Hindlimb muscle (tissue), 1 donor: ENCODE data around the gene LRP6. TPM values are rescaled to one million over a fixed set of nuclear protein-coding genes. Genes with fewer than 3 reads are reported as not detected.

Source experiments
- DNase-seq: peaks from one replicate; pipeline ENCODE4 v3.0.0-alpha.2; 2013
- polyA plus RNA-seq: library from polyadenylated mRNA; unstranded; fragments of 120-200 nt; gene quantifications from one replicate; pipeline ENCODE4 v1.2.1, GENCODE V29; 2013; ENCODE audit not compliant: insufficient read length

LRP6 gene
- polyA plus RNA-seq, 1 donor, result 34.3 TPM

DNA sequence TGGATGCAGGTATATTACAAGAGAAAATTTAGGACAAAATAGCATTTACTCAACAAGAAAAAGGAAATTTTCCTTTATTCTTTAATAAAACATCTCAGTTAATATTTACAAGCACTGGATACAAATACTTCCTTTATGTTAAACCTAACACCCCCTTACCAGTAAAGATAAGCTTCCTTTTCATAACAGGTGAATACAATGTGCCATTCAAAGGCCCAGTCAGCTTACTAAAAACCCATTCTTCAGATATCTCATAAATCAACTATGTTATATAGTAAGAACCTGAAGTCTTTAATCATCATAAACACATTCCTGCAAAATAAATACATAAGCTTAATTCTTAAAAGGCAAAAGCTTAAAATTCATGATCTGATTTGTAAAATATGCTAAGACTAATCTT lies 52.6 kb downstream of the LRP6 start:
- no peak for DNase-seq

DNA sequence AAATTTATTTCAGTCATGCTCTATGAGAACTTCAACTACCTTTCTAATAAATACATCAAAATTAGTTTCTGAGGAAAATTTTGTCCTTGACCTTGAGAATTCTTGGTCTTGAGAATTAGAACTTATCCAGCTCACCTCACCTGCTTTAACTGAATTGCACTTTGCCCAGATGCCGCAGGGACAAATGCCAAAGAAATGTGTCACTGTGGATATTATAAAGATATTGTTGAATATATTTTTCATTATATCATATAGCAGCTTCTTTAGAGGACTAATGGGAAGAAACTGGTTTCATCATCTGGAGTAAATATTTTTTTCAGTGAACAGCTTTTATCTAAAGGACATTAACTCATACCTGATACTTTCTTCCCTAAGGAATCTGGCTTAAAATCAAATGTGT lies 54.1 kb downstream of the LRP6 start:
- no peak for DNase-seq

GRCh38 chr12:12210983-12211382 lies 55.9 kb downstream of the LRP6 start:
- DNase-seq, result no peak

DNA sequence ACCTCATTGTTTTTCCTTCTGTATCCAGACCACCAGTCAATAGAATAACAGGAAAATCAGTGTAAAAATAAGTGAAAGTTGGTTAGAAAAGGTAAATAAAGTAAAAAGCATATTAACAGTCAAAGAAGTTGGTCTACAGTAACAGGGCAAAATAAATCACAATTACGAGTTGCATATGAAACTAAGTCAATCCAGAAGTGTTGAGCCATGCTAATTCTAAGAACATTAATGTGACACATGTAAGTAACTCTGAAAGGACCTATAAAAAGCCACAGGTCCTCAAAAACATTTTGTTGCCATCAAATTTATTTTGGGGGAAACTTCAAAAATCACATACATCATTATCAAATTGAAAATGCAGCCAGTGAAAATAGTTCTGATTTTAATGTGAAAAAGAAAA lies 56.4 kb downstream of the LRP6 start:
- DNase-seq, result no peak

GRCh38 chr12:12209675-12210074 lies 57.2 kb downstream of the LRP6 start:
- no peak for DNase-seq

- no peak for DNase-seq
Measured at GRCh38 chr12:12209043-12209442, 57.8 kb downstream of the LRP6 start.

DNA sequence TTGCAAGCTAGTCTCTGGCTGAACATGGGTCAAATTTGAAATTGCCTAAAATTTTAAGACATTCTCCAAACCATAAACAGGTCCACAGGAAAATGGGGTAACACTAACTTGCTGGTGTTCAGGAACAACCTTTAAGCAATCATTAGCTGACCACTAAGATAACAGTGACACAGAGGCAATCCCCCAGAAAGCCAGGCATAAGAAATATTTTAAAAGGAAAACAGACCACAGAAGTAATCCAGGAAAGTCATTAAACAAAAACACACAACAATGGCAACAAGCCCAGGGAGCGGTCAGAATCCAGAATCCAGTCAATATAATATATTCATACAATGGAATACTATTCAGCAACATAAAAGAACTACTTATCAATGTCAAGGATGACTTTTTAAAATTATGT lies 59.1 kb downstream of the LRP6 start:
- no peak for DNase-seq

GRCh38 chr12:12206776-12207388 lies 60.0 kb downstream of the LRP6 start:
- no peak for DNase-seq

- DNase-seq, result no peak
Measured at GRCh38 chr12:12202747-12203146, 64.1 kb downstream of the LRP6 start.

DNA sequence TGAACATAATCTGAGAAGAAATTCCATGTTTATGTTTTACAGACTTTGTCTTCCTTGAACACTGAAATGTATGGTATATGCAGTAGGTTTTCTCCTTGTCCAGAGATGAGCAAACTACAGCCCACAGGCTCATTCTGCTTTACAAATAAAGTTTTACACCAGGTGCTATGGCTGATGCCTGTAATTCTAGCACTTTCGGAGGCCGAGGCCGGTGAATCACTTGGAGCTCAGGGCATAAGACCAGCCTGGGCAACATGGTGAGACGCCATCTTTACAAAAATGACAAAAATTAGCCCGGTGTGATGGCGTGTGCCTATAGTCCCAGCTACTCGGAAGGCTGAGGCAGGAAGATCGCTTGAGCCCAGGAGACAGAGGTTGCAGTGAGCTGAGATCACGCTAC lies 64.7 kb downstream of the LRP6 start:
- no peak for DNase-seq

DNA sequence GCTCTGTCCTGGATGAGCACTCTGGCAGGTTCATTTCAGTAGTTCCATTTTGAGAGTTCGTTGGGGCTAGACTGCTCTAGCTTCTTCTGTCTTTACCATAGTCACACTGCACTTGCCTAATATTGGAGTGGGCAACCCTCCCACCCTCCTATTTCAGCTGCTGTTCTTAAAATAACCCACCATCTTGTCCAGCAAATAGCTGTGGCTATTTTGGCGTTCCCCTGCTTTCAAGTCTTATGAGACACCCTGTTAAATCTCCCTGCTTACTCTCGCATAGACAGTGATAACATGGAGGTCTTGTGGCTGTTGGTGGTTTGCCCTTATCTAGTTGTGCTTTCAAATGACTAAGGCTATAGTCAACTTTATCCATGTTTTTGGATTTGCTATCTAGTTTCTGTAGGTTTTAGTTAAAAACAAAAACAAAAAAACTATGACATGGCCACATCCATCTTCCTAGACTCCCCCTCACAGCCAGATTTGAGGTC lies 65.5 kb downstream of the LRP6 start:
- no peak for DNase-seq

DNA sequence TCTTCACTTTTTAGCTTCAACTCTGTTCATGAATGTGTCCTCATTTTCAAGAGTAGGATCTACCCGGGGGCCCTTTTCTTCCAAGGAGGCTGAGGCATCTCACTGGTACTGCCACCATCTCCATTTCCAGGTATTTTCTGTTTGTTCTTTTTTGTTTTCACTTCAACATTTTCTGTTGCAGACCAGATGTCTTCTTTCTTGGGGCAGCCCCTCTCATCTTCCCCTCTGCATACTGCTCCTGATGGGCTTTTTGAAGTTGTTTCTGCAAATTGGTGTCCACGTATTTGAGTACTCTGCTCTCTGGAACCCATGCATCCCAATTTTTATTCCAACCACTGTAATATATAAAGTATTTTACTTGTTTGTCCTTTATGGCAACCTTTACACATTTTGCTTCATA lies 66.5 kb downstream of the LRP6 start:
- no peak for DNase-seq

- DNase-seq, result no peak
Measured at GRCh38 chr12:12198124-12198523, 68.7 kb downstream of the LRP6 start.

DNA sequence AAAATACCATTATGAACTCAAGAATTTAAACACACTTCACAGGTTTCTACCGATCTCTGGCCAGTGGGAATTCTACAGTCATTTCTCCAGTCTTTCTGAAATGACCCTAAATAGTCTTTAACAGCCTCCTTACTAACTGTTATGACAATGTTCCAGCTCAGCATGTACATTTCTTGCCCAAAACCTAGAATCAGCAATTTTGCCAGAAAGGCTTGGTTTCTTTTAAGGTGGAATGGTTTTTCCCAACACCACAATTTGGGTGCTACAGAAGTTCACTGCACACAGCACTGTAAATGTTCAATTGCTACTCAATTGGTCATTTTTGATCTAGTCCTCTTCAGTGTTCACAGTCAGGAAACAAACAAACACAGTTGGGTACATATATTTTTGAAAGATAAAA lies 69.7 kb downstream of the LRP6 start:
- no peak for DNase-seq

GRCh38 chr12:12195516-12195915 lies 71.3 kb downstream of the LRP6 start:
- DNase-seq, result no peak

- DNase-seq, result no peak
Measured at GRCh38 chr12:12195081-12195480, 71.8 kb downstream of the LRP6 start.

DNA sequence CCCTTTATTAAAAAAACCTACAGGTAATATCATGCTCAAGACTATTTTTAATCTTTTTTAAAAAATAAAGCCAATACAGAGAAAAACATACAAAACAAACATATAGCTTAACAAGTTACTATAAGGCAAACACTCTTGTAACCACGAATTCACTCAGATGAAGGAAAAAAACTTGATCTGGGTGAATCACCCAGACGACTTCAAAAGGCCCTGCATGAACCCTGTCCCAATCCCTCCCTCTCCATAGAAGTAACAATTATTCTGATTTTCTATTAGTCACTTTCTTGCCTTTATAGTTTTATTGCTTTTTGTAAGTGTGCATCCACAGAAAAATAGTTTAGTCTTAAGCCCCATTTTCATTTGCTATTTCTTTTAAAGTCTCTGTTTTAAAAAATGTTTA lies 72.6 kb downstream of the LRP6 start:
- no peak for DNase-seq

- DNase-seq, result no peak
Measured at GRCh38 chr12:12191008-12191407, 75.8 kb downstream of the LRP6 start.

GRCh38 chr12:12190087-12190809 lies 76.6 kb downstream of the LRP6 start:
- DNase-seq, result no peak

DNA sequence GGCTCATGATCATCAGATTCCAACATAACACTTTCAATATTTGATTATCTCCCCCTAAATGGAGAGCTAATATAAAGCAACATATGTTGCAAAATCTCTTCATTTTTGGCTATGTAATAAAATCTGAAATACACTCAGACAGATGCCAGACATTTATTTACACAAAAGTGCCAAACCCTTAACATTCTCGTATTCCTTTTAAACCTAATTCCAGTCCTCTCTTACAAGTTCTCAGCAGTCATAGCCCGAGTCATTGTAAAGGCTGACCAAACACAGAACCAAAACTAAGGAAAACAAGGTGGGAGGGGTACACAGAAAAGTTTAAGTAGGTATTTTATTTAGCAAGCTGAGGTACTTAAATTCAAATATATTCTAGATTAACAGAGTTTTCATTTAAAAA lies 81.4 kb downstream of the LRP6 start:
- DNase-seq, result no peak

GRCh38 chr12:12182703-12183365 lies 84.0 kb downstream of the LRP6 start:
- no peak for DNase-seq

- DNase-seq, result no peak
Measured at GRCh38 chr12:12181511-12181910, 85.3 kb downstream of the LRP6 start.

DNA sequence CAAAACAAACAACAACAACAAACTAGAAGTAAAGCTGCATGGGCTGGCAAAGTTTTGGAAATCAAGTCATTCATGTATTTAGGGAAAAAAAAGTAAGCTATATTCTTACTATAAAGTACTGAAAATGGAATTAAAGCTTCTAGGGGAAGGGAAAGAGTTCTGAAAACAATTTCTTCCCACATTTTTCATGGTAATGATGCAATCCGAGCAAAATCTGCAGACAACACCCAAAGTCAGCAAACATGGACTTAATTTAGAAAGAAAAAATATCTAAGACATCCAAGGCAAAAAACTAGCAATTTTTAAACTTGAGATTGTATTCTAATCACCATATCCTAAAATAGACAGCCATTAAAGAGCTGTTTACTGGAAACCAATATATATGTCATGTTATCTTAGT lies 86.3 kb downstream of the LRP6 start:
- DNase-seq, result no peak

DNA sequence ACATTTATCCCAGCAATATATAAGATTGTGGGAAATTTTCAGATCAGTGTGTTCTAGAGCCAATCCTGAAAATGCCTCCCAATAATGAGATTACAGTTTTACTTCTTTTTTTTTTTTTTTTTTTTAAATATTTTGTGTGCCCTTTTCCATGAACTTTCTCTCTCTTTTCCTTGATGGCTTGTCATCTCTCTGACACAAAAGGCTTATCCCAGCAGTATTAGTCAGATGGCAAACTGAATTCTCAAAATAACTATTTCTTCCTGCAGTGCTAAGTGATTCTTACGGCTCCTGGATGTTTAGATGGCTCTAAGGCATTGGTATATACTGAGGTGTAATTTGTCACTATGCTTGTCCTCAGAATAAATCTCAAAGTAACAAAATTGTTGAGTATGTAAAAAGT lies 86.7 kb downstream of the LRP6 start:
- no peak for DNase-seq
